Non-pigmented ciliary epithelial cell (primary cell): ENCODE measurements around the gene SLC7A6OS.

ENCODE experiments used
- DNase-seq: peaks from one replicate; pipeline ENCODE4 v3.0.0-alpha.2; 2010; ENCODE audit warnings: low read depth

The SLC7A6OS gene

DNA sequence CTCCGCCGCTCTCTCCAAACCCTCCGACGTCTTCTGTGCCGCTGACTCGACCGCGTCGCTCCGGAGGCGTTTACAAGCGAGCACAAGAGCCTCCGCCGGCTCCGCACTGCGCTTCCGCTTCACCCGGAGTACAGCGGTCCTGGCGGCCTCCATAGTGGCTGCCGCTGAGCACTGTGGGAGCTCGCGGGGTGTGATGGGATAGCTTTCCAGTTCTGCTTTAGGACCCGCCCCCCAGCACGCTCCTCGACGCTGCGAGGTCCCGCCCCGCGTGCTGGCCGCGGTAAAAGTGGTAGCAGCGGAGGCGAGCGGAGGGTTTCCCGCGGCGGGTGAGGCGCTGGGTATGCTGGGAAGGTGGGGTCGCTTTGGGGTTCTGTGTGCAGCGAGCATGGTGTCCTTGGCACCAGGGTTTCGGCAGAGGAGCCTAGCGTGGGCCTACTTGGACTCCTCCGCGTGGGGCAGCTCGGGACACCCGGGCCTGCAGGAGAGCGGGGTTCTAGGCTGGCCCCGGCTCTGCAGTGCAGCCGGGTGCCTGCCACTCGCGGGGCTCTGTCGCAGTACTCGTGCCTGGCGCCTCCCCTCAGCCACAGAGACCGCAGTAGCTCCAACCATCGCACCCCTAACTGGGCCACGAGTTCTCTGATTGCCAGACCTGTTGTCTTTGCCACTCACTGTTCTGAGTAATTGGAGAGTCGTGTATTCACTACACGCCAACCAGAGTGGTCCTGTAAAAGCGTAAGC, at the start of gene SLC7A6OS, which contains the start of gene PRMT7:
Gene SLC7A6OS (minus strand): TSS at position 173 of the 738 bp plus-strand sequence. CDS start 20 bp downstream, at position 153.
Gene PRMT7 (plus strand): TSS at position 246 of the 738 bp plus-strand sequence. CDS start 4,961 bp downstream, outside the sequence.
- DNase-seq: no peak

DNA sequence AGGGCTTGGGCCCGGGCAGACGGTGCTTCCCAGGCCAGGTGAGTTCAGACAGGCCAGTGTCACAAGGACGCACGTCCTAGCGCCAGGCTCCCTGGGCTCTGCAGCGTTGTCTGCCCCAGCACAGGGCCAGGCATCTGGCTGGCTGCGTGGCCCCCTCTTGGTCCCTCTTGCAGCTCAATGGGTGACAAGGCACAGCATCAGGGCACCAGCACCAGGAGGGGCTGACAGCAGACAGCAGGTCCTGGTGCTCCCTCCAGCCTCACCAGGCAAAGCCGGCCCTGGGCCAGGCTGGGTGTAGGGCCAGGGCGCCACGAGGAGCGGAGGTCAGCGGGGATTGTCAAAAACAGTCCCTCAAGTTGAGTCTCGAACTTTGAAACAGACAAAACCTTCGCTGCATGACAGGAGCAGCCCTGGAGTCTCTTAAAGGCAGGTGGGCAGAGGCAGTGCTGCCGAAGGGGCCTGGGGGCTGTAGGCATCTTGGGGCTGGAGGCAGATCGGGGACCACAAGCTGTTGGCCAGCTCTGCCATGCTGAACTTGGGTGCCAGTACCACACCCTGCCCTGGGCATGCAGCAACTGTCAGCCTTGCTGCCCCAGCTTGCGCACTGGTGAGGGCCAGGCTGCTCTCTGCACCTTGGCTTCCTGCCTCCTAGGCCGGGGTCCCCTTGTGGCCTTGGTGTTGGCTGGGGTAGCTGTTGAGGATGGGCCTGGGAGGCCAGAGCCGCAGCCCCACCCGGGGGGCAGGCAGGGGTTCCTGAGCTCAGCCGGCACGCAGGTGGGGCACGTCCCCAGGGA, 48.8 kb upstream of the SLC7A6OS start:
- no peak for DNase-seq

DNA sequence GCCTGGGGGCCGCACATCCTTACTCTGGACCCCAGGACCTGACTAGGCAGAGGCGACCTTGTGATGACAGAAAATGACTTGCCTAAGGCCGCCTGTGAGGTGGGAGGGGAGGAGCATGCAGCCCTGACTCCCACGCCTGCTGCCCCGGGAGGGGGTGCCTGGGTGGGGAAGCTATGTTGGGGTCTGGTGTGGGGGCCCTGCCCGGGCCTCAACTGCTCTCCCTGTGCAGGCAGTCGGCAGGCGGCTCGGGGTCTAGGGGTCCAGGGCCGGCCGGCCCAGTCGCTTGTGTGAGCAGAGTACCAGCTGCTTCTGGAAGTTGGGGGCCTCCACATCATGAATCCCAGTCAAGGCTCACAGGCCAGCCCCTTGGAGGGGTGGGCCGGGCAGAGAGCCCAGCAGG, 48.2 kb upstream of the SLC7A6OS start:
- no peak for DNase-seq

DNA sequence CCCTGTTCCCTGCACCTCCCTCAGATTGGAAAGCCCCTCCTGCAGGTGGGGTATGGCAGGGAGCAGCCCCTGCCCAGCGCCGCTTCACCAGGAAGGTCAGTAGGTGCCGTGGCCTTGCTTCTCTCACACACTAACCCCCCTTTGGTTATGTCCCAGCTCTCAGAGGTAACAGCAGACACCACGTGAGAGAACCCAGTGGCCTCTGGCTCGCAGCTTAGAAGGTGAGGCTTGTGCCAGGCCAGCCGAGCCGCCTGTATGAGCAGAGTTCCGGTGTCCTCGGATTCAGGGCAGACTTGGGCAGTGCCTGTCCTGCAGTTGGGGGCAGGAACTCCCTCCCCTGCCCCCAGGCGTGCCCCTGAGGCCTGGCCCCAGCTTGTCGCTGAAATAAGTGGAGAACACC, 47.2 kb upstream of the SLC7A6OS start:
- DNase-seq: no peak

DNA sequence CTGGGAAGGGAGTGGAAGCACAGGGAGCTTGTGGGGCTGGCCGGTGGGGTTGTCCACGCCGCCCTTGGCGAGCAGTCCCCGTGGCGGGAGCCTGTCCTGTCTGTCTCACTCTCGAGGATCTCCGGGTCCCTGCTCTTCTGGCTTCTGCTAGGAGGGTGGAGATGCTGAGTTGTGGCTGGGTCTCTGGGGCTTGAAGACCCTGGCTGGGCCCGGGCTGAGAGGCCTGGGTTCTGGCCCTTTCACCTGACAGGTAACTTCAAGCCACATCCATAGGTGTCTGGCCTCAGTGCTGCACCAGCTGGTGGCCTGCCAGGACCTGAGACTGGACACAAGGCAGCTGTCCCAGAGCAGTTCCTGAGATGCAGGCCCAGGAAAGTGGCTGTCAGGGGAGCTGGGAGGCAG, 46.8 kb upstream of the SLC7A6OS start:
- no peak for DNase-seq

GRCh38 chr16:68356919-68357286, 46.2 kb upstream of the SLC7A6OS start:
- DNase-seq: no peak

DNA sequence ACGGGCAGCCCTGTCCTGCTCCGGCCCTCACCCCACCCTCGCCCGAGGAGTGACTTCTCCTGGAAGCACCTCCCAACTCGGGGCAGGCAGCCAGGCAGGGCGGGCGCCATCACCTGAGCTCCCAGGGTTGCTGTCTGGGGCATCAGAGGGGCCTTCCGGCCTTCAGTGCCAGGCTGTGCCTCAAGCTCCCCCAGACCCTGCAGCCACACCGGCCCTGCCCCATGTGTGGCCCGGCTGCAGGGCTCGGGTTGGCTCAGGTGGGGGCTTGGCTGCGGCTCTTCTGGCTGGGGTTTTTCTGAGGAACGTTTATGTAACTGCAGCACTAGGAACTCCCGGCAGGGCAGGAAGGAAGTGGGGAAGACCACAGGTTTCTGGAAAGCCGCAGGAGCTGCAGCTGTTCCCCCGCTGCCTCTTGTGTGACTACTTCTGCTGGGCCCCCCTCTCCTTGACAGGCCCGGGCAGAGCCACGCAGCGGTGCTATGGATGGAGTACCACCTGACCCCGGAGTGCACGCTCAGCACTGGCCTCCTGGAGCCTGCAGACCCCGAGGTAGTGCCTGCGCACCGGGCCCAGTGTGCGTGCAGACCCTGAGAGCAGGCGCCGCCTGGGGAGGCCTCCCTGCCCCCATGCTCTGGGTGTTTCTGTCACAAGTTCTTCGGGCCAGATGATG, 45.6 kb upstream of the SLC7A6OS start:
- DNase-seq: no peak

DNA sequence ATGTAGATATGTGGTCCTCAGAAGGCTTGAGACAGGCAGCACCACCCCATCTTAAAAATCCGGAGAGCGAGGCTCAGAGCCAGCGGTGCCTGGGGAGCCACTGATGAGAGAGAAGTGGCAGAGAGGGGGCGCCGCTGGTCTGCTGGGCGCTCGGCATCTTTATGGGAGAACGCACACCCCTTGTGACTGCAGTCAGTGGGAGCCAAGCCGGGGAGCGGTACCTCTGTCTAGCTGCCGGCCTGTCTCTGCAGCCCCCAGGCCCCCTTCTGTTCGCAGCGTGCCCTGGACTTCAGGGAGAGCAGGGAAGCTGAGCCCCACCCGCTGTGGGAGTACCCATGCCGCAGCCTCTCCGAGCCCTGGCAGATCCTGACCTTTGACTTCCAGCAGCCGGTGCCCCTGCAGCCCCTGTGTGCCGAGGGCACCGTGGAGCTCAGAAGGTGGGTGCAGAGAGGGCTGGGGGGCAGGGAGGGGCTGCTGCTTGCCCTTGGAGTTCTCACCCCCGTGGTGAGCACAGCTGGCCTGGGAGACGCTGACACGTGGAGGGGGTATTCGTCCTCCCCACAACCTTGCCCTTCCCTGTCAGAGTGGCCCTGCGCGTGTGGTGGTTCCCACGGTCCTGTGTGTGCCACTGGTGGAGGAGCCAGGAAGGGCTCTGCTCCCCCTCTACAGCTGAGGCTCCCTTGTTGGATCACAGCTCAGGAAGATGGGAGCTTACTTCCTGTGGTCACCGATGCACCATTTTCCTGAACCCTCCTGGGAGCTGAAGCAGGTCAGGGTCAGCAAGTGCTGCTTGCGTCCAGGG, 44.9 kb upstream of the SLC7A6OS start:
- no peak for DNase-seq

DNA sequence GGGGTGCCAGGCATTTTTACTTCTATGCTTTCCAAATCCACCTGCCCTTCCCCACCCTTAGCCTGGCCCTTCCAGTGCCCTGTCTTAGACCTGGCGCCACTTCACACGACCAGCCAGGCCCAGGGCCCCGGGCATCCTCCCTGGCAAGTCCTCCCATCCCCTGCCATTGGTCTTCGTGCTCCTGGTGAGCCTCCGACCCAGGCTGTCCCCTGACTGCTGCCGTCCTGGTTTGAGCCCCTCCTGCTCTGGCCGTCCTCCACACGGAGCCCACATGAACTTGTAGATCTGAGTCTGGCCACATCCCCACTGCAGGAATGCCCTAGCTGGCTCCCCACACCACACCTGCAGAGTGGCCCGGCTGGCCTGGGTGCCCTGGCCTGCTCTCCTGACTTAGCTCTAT, 44.1 kb upstream of the SLC7A6OS start:
- DNase-seq: no peak

- no peak for DNase-seq
Measured at GRCh38 chr16:68353366-68353765, 42.6 kb upstream of the SLC7A6OS start.

DNA sequence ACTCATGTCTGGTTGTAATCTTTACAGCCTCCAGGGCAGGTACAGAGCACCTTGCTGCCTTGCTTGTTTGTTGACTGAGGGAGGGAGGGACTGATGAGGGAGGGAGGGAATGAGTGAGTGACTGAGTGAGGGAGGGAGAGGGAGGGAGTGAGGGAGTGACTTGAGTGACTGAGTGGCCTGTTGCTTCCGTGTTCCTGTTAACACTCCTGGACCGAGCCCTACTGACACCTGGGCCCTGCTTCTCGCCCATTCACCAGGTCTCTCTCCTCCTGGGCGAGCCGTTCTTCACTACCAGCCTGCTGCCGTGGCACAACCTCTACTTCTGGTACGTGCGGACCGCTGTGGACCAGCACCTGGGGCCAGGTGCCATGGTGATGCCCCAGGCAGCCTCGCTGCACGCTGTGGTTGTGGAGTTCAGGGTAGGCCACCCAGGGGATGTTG, 41.3 kb upstream of the SLC7A6OS start:
- DNase-seq: no peak

- DNase-seq: no peak
Measured at GRCh38 chr16:68351463-68351862, 40.7 kb upstream of the SLC7A6OS start.

DNA sequence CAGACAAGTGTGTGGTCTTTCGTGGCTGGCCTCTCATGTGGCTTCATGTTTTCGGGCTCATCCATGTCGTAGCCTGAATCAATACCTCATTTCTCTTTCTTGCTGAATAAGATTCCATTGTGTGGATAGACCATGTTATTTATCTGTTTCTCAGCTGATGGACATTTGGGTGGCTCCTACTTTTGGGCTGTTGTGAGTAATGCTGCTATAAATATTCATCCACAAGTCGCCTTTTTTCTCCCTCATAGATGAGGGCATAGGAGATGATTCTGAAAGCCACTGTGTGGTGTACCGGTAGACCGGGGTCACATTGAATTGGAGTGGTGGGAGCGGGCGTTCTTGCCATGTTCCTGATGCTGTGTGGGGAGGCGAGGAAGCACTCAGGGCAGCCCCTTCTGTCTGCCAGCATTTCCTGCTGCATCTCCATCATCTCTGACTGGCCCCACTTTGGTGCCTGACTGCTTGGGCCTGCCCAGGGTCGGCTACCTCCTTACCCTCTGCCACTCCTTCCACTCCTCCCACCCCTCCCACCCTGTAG, 40.1 kb upstream of the SLC7A6OS start:
- no peak for DNase-seq

- DNase-seq: no peak
Measured at GRCh38 chr16:68349838-68350410, 39.2 kb upstream of the SLC7A6OS start.

- no peak for DNase-seq
Measured at GRCh38 chr16:68348639-68349445, 38.1 kb upstream of the SLC7A6OS start.

DNA sequence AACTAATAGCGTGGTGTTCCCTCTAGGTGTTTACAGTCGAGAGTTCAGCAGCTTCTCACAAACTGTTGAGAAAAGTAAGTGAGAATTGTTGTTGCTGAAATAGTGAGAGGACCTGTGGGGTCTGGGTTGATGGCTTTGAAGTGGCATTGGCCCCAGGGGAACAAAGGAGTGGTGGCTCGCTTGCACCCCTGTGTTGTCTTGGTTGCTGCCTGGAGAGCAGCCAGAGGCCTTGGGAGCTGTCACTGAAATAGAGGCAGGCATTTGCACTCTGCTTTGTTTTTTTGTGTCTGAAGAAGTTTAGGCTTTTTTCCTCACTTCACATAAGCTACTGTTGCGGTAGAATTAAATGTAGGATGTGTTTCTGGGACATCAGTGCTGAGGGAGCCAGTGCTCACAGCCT, 36.9 kb upstream of the SLC7A6OS start:
- DNase-seq: no peak

DNA sequence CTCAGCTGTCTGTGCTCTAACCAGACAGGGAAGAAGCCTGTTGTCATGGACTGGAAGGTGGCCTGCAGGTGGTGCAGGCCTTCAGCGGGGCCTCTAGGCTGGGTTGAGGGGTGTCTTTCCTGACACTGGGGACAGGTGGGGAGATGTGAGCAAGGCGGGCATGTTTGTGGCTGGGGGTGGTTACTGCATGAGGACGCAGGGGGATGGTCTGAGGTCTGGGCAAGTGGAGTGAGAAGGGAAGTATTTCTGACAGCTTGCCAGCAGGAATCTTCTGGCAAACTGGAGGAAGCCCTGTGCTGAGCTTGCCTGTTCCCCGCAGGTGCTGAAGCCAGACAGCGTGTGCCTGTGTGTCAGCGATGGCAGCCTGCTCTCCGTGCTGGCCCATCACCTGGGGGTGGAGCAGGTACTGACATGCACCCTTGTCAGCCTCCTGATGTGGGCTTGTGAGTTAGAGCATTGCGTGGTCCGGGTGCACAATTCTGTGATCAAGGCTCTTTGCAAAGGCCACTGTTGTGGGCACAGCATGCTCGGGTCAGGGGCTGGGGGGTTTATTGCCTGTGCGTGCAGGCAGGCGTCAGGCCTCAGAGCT, 36.2 kb upstream of the SLC7A6OS start:
- no peak for DNase-seq

GRCh38 chr16:68345958-68346635, 35.4 kb upstream of the SLC7A6OS start:
- DNase-seq: no peak

- no peak for DNase-seq
Measured at GRCh38 chr16:68345351-68345810, 34.6 kb upstream of the SLC7A6OS start.
